ENCODE measurements around the gene ARHGEF3.
"Not testable (repeated sequence)": the region's sequence is repeated elsewhere in the genome, so short reads cannot be mapped to it uniquely, and the experiment has no call there.

The ARHGEF3 gene

DNA sequence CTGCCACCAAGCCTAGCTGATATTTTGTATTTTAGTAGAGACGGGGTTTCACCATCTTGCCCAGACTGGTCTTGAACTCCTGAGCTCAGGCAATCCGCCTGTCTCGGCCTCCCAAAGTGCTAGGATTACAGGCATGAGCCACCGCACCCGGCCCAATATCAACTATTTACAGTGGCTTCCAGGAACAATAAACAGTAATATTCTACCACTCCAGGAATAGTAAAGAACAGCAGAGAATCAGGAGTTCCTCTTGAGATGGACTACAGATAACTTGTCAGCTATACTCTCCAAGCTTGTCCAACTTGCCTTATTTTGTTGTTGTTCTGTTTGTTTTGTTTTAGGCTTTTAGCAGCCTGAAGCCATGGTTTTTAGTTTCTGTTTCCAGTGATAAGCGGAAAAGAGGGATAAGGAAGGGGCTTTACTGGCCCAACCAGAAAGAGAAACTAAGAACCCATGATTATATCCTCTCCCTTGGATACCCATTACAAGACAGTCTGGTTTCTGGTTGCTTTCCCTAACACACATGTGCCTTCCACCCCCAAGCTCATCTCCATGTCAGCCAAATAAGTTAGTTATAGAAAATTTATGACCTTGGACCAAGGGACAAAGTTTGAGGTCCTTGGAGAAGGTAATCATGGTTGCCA lies 36.7 kb downstream of the ARHGEF3 start:
- no peak for DNase-seq

DNA sequence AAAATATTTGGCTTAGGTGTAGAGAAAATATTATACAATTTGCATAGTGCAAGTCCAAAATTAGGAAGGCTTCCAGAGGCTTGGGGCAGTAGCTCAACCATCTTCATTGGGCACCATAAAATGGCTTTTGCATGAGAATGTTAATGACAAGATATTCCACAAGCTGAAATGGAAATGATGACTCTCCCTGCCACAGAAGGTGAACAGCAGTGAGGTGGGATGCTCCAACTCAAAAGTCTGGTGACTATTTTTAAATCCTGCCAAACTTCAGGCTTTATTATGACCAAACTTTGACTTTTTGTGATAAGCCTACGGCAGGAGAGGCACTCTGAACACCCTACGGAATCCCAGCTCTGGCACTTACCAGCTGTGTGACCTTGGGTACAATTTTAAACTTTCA lies 37.6 kb downstream of the ARHGEF3 start:
- no peak for DNase-seq

DNA sequence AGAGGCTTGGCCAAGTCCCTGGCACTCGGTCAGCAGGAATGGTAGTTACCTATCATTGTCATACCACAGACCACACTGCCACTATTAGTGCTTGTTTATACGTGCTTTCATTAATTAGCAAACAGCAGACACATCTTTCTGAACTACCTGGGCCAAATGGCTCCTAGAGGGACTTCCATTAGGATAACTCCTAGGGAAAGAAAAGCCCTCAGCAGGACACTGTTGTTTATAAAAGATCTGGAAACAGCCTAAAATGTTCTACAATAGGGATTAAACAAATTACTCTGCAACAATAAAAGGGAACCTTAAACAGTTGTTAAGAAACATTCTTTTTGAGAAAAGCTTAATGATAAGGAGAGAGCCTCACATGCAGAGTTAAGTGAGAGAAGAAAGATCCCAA lies 38.5 kb downstream of the ARHGEF3 start:
- DNase-seq, result no peak

DNA sequence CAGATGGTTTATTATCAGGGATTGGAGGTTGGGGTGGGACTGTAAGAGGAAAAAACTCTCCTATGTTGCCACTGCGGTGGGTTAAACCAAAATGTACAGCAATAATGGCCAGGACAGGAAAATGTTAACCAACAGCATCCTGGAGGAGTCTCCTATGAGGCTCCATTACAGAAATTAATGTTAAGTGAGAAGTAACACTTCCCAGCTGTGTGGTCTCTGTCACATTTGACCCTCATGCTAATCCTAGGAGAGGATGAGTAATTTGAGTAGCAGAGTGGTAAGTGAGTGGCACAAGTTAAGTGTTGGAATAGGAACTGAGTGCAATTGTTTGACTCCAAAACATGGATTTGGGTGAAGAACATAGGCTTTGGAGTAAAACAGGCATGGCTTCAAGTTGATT lies 39.0 kb downstream of the ARHGEF3 start:
- DNase-seq, result no peak

DNA sequence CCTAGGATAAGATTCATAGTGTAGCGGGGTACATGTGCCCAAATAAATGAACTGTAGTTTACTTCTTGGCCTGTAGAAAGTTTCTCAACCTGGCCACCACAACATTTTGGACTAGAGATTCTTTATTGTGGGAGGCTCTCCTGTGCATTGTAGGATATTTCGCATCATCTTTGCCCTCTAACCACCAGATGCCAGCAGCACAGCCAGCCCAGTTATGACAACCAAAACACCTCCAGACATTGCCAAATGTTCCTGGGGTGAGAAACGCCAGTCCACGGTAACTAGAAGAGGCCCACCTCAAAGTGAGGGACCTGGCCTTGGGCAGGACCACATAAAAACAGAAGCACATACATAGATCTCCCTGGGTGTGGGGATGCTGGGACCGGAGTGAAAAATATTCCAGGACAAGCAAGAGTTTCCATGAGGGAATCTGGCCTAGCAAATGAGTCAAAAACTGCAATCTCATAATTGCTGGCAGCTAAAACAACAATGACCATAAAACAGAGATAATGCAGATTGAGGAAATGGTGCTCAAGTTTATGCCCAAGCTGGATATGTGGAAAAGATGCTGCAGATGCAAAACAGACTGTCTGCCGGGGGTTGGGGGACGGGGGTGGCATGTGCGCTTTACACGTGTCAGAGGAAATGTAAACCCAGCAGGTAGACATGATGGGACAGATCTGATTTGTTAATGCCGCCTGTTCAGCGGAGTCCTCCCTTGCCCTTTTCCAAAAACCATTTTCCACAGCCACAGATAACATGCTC lies 39.7 kb downstream of the ARHGEF3 start:
- DNase-seq, result no peak

DNA sequence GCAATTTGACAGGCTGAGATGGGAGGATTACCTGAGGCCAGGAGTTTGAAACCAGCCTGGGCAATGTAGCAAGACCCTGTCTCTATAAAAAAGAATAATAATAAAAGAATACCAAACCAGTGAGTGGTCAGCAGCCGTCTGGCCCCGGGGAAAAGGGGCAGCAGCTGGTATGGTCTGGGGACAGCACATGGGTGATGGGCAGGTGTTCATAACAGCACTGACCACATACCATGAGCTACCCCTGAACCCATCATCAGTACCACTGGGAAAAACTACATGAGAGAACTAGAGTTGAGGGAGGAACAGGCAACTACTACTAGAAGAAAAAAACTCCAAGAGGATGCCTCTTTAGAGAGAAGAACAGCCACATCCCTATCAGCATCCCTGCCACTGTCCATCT lies 40.7 kb downstream of the ARHGEF3 start:
- DNase-seq, result no peak

DNA sequence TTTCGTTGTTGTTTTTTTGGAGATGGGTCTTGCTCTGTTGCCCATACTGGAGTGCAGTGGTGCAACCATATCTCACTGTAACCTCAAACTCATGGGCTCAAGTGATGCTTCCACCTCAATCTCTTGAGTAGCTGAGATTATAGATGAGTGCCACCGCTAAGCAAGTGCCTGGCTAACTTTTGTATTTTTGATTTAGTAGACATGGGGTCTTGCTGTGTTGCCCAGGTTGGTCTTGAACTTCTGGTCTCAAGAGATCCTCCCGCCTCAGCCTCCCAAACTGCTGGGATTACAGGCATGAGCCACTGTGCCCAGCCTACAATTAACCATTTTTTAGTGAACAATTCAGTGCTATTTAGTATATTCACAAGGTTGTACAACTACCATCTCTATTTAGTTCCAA lies 42.2 kb downstream of the ARHGEF3 start:
- no peak for DNase-seq

DNA sequence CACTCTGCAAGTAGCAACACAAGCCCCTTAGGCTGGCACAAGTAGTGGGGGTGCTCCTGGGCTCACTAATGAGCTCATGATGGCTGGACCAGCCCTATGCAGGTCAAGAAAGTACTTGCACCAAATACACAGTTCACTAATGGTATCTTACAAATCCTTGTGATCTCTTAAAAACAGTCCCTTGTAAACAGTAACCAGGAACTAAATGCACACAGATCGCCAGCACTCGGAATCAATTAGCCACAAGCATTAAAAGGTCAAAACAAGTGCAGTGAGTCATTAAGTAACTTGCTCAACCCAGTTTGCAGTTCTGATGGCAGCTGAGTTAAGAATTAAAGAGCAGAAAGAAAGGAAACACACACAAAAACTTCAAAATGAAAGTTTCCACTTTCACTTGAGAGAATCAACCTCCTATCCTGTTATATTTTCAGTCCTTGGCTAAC lies 43.2 kb downstream of the ARHGEF3 start:
- no peak for DNase-seq

DNA sequence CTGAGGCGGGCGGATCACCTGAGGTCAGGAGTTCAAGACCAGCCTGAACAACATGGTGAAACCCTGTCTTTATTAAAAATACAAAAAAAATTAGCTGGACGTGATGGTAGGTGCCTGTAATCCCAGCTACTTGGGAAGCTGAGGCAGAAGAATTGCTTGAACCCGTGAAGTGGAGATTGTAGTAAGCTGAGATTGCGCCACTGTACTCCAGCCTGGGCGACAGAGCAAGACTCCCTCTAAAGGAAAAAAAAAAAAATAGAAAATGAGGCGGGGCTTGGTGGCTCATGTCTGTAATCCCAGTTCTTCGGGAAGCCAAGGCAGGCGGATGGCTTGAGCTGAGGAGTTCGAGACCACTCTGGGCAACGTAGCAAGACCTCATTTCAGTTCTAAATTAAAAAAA lies 43.7 kb downstream of the ARHGEF3 start:
- not testable (repeated sequence) for DNase-seq

DNA sequence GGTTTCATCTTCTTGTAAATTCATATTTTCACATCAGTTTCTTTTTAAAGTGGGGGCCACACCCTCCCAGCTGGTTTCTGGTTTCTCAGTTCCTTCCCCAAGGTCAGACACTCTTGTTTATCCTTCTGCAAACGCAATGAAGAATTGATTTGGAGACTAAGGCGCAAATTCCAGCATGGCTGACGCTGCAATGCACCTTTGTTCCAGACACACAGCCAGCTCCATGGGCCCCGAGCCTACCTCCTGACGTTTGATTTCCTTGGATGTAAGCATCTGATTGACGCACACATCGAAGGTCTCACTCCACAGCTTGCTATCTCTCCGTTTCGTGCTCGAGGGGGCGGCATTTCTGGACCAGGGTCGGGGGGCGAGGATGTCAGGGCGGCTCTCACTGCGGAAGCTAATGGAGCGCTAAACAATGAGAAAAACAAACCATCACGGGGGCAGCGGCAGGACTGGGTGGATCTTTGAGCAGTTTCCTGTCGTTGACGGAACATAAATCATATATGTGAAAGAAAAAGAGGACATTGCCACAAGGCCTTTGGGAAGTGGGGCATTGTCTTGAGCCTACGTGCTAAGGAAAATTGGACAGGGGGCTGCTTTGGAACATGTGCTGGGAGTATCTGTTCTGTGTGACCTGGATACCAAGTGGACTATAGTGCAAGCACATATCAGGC lies 46.9 kb downstream of the ARHGEF3 start:
- no peak for DNase-seq

DNA sequence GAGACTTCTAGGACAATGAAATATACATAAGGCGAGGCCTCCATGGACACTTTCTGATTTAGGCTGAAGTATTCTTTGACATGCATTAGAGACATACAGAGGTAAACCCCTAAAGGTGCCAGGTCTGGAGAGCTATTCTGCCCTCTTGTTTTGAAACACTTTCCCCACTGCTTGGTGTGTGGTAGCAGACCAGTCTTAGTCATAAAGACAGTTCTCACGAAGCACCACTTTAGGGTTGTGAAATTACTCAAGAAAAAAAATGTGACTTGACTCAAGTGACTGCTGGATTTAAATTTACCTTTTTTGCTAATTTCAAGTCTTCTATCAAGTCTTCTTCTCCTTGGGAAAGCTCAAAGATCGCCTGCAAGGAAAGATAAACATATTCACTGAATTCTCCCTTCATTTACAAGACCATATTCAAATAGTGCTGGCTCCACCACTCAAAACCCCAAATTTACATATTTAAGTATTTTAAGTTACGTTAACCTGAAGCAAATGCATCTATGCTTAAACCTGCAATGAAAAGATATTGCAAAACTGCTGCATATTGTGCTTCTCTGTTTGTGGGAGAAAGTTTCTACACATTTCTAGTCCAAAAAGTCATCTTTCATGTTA lies 48.4 kb downstream of the ARHGEF3 start:
- DNase-seq, result no peak

DNA sequence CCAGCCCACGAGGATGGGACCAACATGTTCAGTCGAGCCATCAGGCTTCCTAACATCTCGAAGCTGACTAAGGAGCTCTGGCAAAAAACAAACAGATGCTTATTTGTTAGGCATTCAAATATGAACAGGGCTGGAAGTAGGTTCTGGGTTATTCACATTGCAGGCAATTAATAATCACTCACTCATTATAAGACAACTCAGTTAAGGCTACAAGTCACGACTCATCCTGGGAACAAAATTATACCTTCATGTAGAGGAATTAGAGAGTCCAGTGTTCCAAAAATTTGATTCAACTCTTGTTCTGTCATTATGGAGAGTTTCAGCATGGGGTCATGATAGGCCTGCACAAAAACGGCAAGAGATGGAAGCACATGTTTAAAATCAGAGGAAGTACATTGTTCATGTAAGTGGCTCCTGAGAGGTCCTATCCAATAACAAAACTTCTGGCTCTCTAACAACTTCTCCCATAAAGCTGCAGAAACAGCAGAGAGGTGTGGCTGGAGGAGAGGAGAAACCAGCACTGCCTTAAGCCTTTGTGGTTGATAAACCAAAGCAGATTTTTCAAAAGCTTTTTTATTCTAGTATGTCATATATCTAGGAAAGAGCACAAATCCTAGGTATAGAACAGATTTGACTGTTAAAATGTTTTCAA lies 50.6 kb downstream of the ARHGEF3 start:
- no peak for DNase-seq

DNA sequence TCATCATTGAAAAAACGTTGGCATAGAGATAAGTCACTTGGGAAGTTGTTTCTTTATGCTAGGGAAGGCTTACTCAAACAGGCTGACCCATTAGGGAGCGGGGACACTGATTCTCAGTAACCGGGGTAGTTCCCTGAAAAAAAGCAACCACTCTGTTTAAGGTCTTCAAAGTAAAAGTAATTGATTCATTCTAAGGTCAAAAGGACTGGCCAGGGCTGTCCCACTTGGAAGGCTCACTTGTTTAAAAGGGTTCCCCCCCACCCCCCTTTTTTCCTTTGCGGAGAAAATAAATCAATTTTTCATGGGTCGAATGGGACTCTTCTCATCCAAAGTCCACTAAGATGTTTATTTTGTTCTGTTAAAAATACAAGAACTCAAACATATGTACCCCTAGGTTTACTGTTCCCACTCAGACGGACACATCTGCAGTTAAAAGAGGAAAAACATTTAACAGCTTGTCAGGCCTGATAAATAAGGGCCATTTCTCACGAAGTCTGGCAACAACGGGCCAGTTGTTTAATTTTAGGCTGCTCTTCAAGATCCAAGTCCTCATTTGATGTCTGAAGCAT lies 53.0 kb downstream of the ARHGEF3 start:
- no peak for DNase-seq

DNA sequence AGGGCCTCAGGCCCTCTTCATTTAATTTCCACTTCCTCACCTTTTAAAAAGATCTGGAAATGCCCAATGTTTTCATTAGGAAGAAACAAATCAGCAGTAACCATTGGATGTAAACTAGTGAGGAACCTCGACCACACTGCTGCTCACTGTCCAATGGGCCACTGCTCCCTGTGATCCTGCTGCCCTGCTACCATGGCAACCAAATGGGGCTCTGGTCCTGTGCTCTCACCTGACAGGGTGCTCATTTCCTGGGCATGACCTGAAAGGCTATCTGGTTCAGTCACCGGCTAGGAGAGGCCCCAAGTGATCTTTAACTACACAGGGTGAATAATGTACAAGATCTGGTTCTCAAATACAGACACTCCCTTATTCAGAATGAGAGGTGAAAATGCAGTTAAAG lies 54.6 kb downstream of the ARHGEF3 start:
- DNase-seq, result no peak

DNA sequence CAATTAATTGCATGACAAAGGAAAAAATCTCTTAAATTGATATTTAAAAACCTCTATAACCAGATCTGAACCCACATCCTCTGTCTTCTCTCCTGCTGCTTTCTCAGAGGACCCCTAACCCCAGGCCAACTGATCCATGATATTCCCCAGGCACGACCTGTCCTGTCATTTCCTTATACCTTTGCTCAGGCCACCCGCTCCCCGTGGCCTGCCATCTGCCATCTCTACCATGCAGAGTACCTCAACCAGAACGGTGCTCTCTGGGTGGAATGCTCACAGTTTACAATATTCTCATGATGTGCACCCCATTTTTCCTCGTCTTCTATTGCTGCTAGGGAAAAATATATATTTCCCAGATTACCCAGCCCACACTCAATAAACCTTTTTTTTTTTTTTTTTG lies 57.7 kb downstream of the ARHGEF3 start:
- DNase-seq, result no peak

DNA sequence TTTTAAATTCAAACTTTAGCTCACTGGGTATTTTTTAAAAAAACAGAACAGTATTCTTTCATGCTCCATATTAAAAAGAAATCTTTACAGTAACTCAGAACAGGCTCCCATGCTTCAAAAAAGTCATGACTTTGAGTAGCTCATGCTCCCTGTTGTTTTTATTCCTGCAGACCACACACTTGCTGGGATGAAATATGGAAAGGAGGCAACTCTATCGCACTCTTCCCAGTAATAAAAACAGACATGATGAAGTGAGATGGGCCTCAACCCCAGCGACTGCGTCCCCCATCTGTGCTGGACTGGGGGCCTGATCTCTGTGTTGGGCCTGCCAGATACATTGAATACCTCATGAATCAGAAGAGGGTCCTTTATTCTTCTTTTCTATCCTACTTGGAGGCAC lies 58.9 kb downstream of the ARHGEF3 start:
- no peak for DNase-seq

DNA sequence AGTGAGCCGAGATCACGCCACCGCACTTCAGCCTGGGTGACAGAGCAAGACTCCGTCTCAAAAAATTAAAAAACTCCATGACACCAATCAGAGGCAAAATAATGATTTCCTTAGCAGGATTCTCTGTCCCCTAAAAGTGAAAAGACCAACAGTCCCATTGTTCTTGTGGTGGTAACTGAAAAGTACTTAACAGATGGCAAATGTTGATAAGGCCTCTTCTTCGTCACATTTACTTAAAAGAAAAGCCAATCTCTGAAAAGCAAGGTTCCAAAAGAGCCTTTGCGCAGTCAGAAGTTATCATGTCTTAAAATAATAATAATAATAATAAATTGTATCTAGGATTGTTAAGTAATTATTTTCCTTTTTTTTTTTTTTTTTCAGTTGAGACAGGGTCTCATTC lies 62.7 kb downstream of the ARHGEF3 start:
- no peak for DNase-seq

DNA sequence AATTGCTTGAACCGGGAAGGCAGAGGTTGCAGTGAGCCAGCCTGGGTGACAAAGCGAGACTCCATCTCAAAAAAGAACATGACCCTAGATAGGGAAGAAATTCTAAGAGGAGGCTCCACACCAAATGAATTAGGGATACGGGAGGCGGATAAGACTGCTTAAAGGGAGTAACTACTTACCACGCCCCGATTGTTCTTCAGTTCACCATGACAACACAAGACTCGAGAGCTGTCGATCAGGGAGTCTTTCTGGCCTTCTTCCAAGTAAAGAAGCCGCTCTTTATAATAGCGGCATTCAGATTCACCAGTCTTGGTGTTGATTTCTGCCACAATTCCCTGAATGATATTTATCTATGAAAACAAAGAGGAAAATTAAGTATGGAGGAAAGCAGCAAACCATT lies 64.7 kb downstream of the ARHGEF3 start:
- no peak for DNase-seq

DNA sequence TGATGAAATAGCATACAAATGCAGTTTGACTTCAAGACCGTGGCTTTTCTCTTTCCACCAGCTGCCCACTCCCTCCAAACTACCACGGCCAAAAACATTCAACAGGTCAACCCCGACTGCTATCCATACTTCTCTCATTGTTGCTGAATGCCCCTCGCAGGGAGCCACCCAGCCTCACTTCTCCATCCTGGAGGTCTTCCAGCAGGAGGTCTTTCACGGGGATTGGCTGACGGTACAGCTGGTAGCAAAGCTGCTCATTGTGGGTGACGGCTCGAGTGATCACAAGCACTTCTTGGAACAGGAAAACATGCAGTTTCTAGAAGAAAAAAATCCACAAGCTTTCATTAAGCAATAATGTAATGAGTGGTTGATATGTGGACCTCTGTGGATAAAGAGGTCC lies 69.6 kb downstream of the ARHGEF3 start:
- DNase-seq, result no peak

DNA sequence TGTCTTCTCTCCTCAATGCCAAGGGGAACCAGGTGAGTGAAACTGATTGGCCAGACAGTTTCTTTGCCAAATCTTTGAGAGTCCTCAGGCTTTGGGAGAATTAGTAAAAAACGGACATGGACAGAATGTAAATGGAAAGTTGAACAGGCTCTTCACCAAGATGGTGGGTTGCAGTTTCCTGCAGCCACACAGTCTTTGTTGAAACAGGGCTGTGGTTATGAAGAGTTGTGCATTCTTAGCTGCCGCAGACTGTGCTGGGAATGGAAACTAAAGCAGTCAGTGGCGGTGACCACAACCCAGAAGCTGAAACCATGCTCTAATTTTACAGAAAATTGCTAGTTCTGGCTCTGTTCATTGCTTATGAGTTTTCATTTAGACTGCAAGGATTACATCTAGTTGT lies 76.6 kb downstream of the ARHGEF3 start:
- no peak for DNase-seq

DNA sequence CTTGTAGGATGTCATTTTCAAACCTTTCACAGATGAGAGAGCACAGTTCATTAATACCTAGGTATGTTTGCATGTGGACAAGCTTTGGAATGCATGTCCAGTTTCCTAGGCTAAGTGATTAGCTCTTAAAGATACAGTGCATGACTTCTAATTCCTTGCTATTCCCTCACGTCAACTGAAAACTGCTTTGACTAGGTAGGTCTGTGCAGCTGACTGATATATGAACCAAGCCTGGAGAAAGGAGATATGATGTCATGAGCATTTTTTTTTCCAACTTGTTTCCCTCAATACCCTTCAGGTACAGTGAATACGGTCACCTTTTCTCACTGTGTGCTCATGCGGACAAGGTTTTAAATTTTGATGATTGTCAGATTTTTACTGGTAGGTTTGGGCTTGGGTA lies 77.1 kb downstream of the ARHGEF3 start:
- DNase-seq, result no peak

DNA sequence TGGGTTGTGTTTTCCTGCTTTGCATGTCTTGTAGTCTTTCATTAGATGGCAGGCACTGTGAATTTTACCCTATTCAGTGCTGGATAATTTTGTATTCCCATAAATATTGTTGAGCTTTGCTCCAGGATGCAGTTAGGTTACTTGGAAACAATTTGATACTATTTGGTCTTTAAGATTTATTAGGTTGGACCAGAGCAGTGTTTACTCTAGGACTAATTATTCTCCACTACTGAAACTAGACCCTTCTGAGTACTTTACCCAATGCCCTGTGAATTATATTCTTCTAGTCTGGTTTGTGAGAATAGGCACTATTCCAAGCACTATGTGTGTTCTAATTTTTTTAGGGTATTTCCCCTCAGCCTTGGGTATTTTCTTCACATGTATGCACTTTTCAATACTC lies 80.9 kb downstream of the ARHGEF3 start:
- no peak for DNase-seq

DNA sequence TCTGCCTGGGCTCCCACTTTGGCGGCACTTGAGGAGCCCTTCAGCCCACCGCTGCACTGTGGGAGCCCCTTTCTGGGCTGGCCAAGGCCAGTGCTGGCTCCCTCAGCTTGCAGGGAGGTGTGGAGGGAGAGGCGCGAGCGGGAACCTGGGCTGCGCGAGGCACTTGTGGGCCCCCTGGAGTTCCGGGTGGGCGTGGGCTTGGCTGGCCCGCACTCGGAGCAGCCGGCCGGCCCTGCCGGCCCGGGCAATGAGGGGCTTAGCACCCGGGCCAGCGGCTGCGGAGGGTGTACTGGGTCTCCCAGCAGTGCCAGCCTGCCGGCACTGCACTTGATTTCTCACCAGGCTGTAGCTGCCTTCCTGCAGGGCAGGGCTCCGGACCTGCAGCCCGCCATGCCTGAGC lies 82.9 kb downstream of the ARHGEF3 start:
- DNase-seq, result not testable (repeated sequence)

Data from NCI-H446 (cell line).